ENCODE results near the gene PSME4. TPM values are rescaled to one million over a fixed set of nuclear protein-coding genes. Genes with fewer than 3 reads are reported as not detected.

Gene PSME4
- polyA plus RNA-seq, 1 donor from 2014 or later, result 23.4 TPM

GRCh38 chr2:54009549-54009948 lies 38.8 kb upstream of the PSME4 start:
- Histone ChIP-seq H3K36me3 (ENCODE audit: insufficient read depth, low read length) (no peaks in the 10 kb centered on the region), H3K4me3 (ENCODE audit: low read length) (no peak overlapping the region), H3K9me3 (ENCODE audit: low read length) (no peaks in the 10 kb centered on the region), H3K4me2 (ENCODE audit: low read length) (no peak overlapping the region), H3K9ac (ENCODE audit: low read length) (no peak overlapping the region), H3F3A (ENCODE audit: insufficient read depth, low read length, poor library complexity, severe bottlenecking) (no peaks in the 10 kb centered on the region), H3K79me2 (replicated peaks; ENCODE audit: insufficient read depth, low read length) (no peaks in the 10 kb centered on the region), H2AFZ (ENCODE audit: low read depth, low read length) (no peak overlapping the region), H3K9me2 (ENCODE audit: insufficient read depth, low read length) (no peaks in the 10 kb centered on the region), H3K27me3 (ENCODE audit: insufficient read depth, low read depth, low read length) (no peaks in the 10 kb centered on the region), H3K27ac (ENCODE audit: low read length) (no peak overlapping the region), H4K20me1 (ENCODE audit: insufficient read depth) (no peaks in the 10 kb centered on the region)
- TF ChIP-seq EP300 (conservative IDR thresholded peaks at IDR 0.05; ENCODE audit: poor library complexity, severe bottlenecking) (no peak), EZH2 (IDR thresholded peaks at IDR 0.05; ENCODE audit: borderline replicate concordance, insufficient read depth, low read length, poor library complexity, severe bottlenecking) (no peak)

- no peak overlapping the region for H3K4me3 ChIP-seq (ENCODE audit: low read length)
- no peak overlapping the region for H3K27ac ChIP-seq (ENCODE audit: low read length)
- H2AFZ ChIP-seq (ENCODE audit: low read depth, low read length), result no peak overlapping the region
- H4K20me1 ChIP-seq (ENCODE audit: insufficient read depth), result no peaks in the 10 kb centered on the region
- H3K9me2 ChIP-seq (ENCODE audit: insufficient read depth, low read length), result no peaks in the 10 kb centered on the region
- H3K36me3 ChIP-seq (ENCODE audit: insufficient read depth, low read length), result no peaks in the 10 kb centered on the region
- H3K27me3 ChIP-seq (ENCODE audit: insufficient read depth, low read depth, low read length), result no peaks in the 10 kb centered on the region
- H3K4me2 ChIP-seq (ENCODE audit: low read length), result no peak overlapping the region
- no peaks in the 10 kb centered on the region for H3K79me2 ChIP-seq (replicated peaks; ENCODE audit: insufficient read depth, low read length)
- no peaks in the 10 kb centered on the region for H3F3A ChIP-seq (ENCODE audit: insufficient read depth, low read length, poor library complexity, severe bottlenecking)
- H3K9ac ChIP-seq (ENCODE audit: low read length), result no peak overlapping the region
- TF ChIP-seq CTCF (IDR thresholded peaks at IDR 0.05; ENCODE audit: poor library complexity, severe bottlenecking), result no peak
- no peak for TF ChIP-seq POLR2AphosphoS5 (IDR thresholded peaks at IDR 0.05)
- TF ChIP-seq MXI1 (conservative IDR thresholded peaks at IDR 0.05; ENCODE audit: poor library complexity, severe bottlenecking), result no peak
- no peak for TF ChIP-seq SMC3 (conservative IDR thresholded peaks at IDR 0.05; ENCODE audit: poor library complexity)
- TF ChIP-seq RAD21 (conservative IDR thresholded peaks at IDR 0.05), result no peak
- no peak for TF ChIP-seq REST (IDR thresholded peaks at IDR 0.05; ENCODE audit: borderline replicate concordance)
- no peak for TF ChIP-seq EZH2 (IDR thresholded peaks at IDR 0.05; ENCODE audit: borderline replicate concordance, insufficient read depth, low read length, poor library complexity, severe bottlenecking)
- no peak for TF ChIP-seq EP300 (conservative IDR thresholded peaks at IDR 0.05; ENCODE audit: poor library complexity, severe bottlenecking)
- TF ChIP-seq TAF1 (IDR thresholded peaks at IDR 0.05; ENCODE audit: low read depth), result no peak
- no peaks in the 10 kb centered on the region for H3K9me3 ChIP-seq (ENCODE audit: low read length)
These were observed 37.6 kb upstream of the PSME4 start for GRCh38 chr2:54008439-54008838.

GRCh38 chr2:54000524-54000923 lies 29.7 kb upstream of the PSME4 start:
- H3K27me3 ChIP-seq (ENCODE audit: insufficient read depth, low read depth, low read length), result no peaks in the 10 kb centered on the region
- TF ChIP-seq EZH2 (IDR thresholded peaks at IDR 0.05; ENCODE audit: borderline replicate concordance, insufficient read depth, low read length, poor library complexity, severe bottlenecking), result no peak
- no peak for TF ChIP-seq RAD21 (conservative IDR thresholded peaks at IDR 0.05)
- no peak for TF ChIP-seq REST (IDR thresholded peaks at IDR 0.05; ENCODE audit: borderline replicate concordance)
- no peak for TF ChIP-seq CTCF (IDR thresholded peaks at IDR 0.05; ENCODE audit: poor library complexity, severe bottlenecking)
- no peak for TF ChIP-seq POLR2AphosphoS5 (IDR thresholded peaks at IDR 0.05)
- no peak for TF ChIP-seq EP300 (conservative IDR thresholded peaks at IDR 0.05; ENCODE audit: poor library complexity, severe bottlenecking)
- no peak for TF ChIP-seq SMC3 (conservative IDR thresholded peaks at IDR 0.05; ENCODE audit: poor library complexity)
- no peak for TF ChIP-seq MXI1 (conservative IDR thresholded peaks at IDR 0.05; ENCODE audit: poor library complexity, severe bottlenecking)
- no peak for TF ChIP-seq TAF1 (IDR thresholded peaks at IDR 0.05; ENCODE audit: low read depth)
- no peak overlapping the region for H3K9ac ChIP-seq (ENCODE audit: low read length)
- no peak overlapping the region for H3K27ac ChIP-seq (ENCODE audit: low read length)
- no peak overlapping the region for H3K4me3 ChIP-seq (ENCODE audit: low read length)
- no peaks in the 10 kb centered on the region for H4K20me1 ChIP-seq (ENCODE audit: insufficient read depth)
- no peaks in the 10 kb centered on the region for H3K9me2 ChIP-seq (ENCODE audit: insufficient read depth, low read length)
- no peak overlapping the region for H3K4me2 ChIP-seq (ENCODE audit: low read length)
- H2AFZ ChIP-seq (ENCODE audit: low read depth, low read length), result no peak overlapping the region
- H3K36me3 ChIP-seq (ENCODE audit: insufficient read depth, low read length), result no peaks in the 10 kb centered on the region
- H3F3A ChIP-seq (ENCODE audit: insufficient read depth, low read length, poor library complexity, severe bottlenecking), result no peaks in the 10 kb centered on the region
- no peaks in the 10 kb centered on the region for H3K79me2 ChIP-seq (replicated peaks; ENCODE audit: insufficient read depth, low read length)
- H3K9me3 ChIP-seq (ENCODE audit: low read length), result no peaks in the 10 kb centered on the region

All from neural cell (in vitro differentiated cells).